GM21528 (cell line): Measurements from ENCODE around the gene CEMIP2.
"Not testable (repeated sequence)": the region's sequence is repeated elsewhere in the genome, so short reads cannot be mapped to it uniquely, and the experiment has no call there.

ENCODE experiments used
- ATAC-seq: cut with Tn5 transposase; IDR thresholded peaks from one replicate; pipeline ENCODE4 v1.9.1; 2021; ENCODE audit warnings: mild to moderate bottlenecking, moderate library complexity; ENCODE audit not compliant: unreplicated experiment, low FRiP score

The CEMIP2 gene

DNA sequence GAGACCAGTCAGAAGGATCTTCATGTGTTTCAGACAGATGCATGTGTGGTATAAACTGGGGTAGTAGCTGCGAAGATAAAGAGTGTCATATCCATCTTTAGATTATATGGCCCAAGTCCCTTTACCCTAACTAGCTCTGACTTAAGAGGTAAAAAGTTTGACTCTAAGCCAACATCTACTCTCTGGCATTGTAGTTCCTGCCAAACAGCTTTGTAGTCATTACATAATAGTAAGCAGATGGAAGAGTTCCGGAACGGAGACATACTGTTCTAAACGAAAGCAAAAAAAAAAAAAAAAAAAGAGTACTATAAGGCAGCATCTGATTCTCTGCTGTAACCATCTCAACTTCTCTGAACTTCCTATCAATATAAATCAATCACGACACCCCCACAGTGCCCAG is 48.8 kb downstream of the CEMIP2 start:
- ATAC-seq = no peak

DNA sequence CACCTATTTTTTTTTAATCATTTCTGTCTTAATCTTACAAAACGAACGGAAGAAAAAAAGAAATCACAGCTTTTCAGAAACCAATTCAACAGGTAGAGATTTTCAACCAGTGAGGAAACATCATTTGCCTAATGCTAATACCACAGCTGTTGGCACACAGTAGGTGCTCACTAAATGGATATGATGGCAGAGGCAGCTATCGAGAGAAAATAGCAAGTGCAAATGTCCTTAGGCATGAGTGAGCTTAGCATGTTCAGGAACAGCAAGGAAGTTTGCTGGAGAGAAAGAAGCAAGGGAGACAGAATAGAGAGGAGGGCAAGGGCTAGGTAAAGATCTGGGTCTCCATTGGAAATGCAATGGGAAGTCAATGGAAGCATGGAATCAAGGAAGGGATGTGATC is 49.2 kb downstream of the CEMIP2 start:
- ATAC-seq = no peak

- no peak for ATAC-seq
Observed at GRCh38 chr9:71716138-71716909, 52.0 kb downstream of the CEMIP2 start.

DNA sequence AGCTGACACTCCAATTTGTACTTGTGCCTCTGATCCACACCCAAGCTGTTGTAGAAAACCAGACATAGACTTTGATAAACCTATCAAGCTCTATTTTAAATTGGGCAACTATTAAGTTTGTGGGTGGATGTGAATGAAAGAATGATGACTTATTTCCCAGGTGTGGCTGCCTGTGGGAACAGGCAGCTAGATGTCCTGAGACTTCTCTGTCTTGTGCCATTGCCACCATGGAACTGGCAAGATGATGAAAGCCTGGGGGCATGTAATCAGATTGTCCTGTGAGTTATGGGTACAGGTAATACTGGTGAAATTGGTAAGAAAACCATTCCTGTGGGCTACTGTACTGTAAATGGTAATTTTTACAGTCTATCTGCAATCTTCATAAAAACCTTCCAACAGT is 57.5 kb downstream of the CEMIP2 start:
- no peak for ATAC-seq

- ATAC-seq = no peak
Observed at GRCh38 chr9:71710201-71710600, 58.1 kb downstream of the CEMIP2 start.

GRCh38 chr9:71709384-71709783 is 58.9 kb downstream of the CEMIP2 start:
- ATAC-seq = no peak

- ATAC-seq = no peak
Observed at GRCh38 chr9:71706176-71706575, 62.1 kb downstream of the CEMIP2 start.

- ATAC-seq = no peak
Observed at GRCh38 chr9:71704796-71705195, 63.5 kb downstream of the CEMIP2 start.

- no peak for ATAC-seq
Observed at GRCh38 chr9:71703172-71703872, 65.0 kb downstream of the CEMIP2 start.

GRCh38 chr9:71697882-71698281 is 70.4 kb downstream of the CEMIP2 start:
- no peak for ATAC-seq

- ATAC-seq = no peak
Observed at GRCh38 chr9:71694332-71694731, 74.0 kb downstream of the CEMIP2 start.

DNA sequence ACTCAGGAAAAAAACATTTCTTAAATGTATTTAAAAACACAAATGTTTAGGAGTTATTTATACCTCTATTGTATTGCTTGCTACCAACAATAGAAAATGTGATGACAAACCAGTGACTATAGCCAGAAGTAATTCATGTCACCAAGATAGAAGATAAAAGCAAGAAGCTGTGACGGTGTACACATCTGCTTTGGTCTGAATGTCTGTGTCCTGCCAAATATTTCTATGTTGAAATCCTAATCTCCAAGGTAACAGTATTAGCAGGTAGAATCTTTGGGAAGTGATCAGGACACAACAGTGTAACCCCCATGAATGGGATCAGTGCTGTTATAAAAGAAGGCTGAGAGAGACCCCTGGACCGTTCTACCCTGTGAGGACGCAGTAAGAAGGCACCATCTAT is 74.7 kb downstream of the CEMIP2 start:
- ATAC-seq = no peak

DNA sequence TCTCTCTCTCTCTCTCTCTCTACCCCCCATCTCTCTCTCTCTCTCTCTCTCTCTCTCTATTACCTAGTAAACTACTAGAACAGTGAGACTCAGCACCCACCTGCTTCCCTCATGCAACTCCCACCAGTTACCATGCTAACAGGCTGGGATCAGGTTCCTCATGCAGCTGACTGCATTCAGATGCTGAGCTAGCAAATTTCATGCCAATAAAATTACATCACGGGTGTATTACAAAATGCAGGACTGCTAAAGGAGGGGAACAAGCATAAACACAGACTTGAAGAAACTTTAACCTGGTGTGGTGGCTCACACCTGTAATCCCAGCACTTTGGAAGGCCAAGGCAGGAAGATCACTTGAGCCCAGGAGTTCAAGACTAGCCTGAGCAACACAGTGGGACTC is 76.0 kb downstream of the CEMIP2 start:
- no peak for ATAC-seq

DNA sequence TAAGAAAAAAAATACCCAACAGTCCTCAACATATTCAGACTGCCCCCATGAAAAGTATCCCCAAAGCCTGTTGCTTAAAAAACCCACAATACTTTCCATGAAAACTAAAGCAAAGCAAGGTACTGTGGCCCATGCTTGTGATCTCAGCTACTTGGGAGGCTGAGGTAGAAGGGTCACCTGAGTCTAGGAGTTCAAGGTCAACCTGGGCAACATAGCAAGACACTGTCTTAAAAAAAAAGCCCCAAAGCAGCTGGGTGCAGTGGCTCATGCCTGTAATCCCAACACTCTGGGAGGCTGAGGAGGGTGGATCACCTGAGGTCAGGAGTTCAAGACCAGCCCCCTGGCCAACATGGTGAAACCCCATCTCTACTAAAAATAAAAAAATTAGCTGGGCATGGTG is 76.7 kb downstream of the CEMIP2 start:
- ATAC-seq = not testable (repeated sequence)

GRCh38 chr9:71690689-71691435 is 77.5 kb downstream of the CEMIP2 start:
- ATAC-seq = no peak

GRCh38 chr9:71690063-71690688 is 78.1 kb downstream of the CEMIP2 start:
- ATAC-seq = no peak

GRCh38 chr9:71687676-71688075 is 80.6 kb downstream of the CEMIP2 start:
- ATAC-seq = no peak

- no peak for ATAC-seq
Observed at GRCh38 chr9:71685988-71686387, 82.3 kb downstream of the CEMIP2 start.

DNA sequence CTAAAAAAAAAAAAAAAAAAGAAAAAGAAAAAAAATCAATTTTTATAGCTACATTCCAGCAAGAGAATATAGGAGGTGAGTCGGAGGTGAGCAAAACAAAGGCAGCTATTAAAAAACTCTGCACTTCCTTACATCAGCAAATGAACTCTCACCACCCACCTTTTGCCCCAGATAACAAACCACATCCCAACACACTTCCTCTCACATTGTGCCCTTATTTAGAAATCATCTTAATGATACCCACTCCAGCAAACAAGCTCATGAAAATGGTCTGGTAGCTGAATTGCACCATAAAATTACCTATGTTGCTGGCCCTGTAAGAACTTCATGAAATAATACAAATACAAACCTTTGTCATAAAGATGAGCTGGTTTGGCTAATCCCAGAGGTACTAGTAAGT is 82.9 kb downstream of the CEMIP2 start:
- ATAC-seq = no peak

GRCh38 chr9:71684566-71684965 is 83.7 kb downstream of the CEMIP2 start:
- ATAC-seq = no peak
